Endothelial cell of umbilical vein (primary cell): ENCODE measurements around the gene TPSB2. TPM values are rescaled to one million over a fixed set of nuclear protein-coding genes. Genes with fewer than 3 reads are reported as not detected.

Experiments
- BruUV-seq: library from RNA; stranded (reverse); fragments of 400-500 nt; replicated peaks from 2 replicates; lab custom pipeline; 2021; lab: Mats Ljungman, UMichigan
- CTCF ChIA-PET: fragments of 300-600, 350-600 bp; sonication (Branson Sonifier 250); formaldehyde crosslinking; loops from one replicate; lab custom pipeline; 2021; ENCODE audit warnings: antibody characterized with exemption, inconsistent platforms; lab: Charles Lee
- POLR2A ChIA-PET: fragments of 300-600, 350-600 bp; sonication (Branson Sonifier 250); formaldehyde crosslinking; loops from one replicate; lab custom pipeline; 2021; ENCODE audit warnings: antibody characterized with exemption, inconsistent platforms; lab: Charles Lee
- DNase-seq: peaks from one replicate; pipeline ENCODE4 v3.0.0-alpha.2; 2011; ENCODE audit warnings: low read depth, low spot score
- FAIRE-seq: peaks from 2 replicates; lab custom pipeline; 2011; peaks lifted over from hg19 to GRCh38; lab: Jason Lieb, UNC
- H2AFZ ChIP-seq: 2 replicates; pipeline ENCODE4 v1.6.0; 2012; ENCODE audit warnings: low read depth, low read length, control low read depth, inconsistent platforms
- H3K27ac ChIP-seq: 2 replicates; pipeline ENCODE4 v1.5.1; 2011; ENCODE audit warnings: low read depth, mild to moderate bottlenecking, control low read depth, low read length, moderate library complexity; ENCODE audit not compliant: insufficient read depth
- H3K27me3 ChIP-seq, 2 experiments: 2 replicates each; pipeline versions ENCODE4 v1.6.0 to v1.6.1; 2011; ENCODE audit warnings: low read length in 2 of 2, mixed read lengths in 1 of 2; ENCODE audit not compliant: control insufficient read depth in 2 of 2, insufficient read depth in 2 of 2
- H3K36me3 ChIP-seq, 2 experiments: 2 replicates in 1 of 2; 3 replicates in 1 of 2; pipeline ENCODE4 v1.5.1; 2011; ENCODE audit warnings: low read length in 2 of 2, mild to moderate bottlenecking in 1 of 2, moderate library complexity in 1 of 2; ENCODE audit not compliant: control insufficient read depth in 2 of 2, insufficient read depth in 2 of 2; ENCODE audit errors: extremely low read depth in 1 of 2
- H3K4me1 ChIP-seq: 3 replicates; pipeline ENCODE4 v1.5.1; 2011; ENCODE audit warnings: mild to moderate bottlenecking, low read length; ENCODE audit not compliant: control insufficient read depth, insufficient read depth; ENCODE audit errors: extremely low read depth
- H3K4me2 ChIP-seq: 2 replicates; pipeline ENCODE4 v1.6.1; 2011; ENCODE audit warnings: low read length, control low read depth, mixed read lengths; ENCODE audit not compliant: insufficient read depth
- H3K4me3 ChIP-seq, 3 experiments: fragments of 200-600 bp in 1 of 3; sonication (generic), shearing (Covaris generic) in 1 of 3; replicated peaks in 1 of 3; 2 replicates each; pipeline ENCODE4 v1.5.1; 2011 to 2016; ENCODE audit warnings: control low read depth in 3 of 3, low read length in 3 of 3, mild to moderate bottlenecking in 2 of 3, inconsistent platforms in 1 of 3, low read depth in 1 of 3, moderate library complexity in 1 of 3; ENCODE audit not compliant: insufficient read depth in 1 of 3
- H3K79me2 ChIP-seq: 2 replicates; pipeline ENCODE4 v1.6.0; 2012; ENCODE audit warnings: low read length, inconsistent platforms; ENCODE audit not compliant: control insufficient read depth, insufficient read depth
- H3K9ac ChIP-seq: replicated peaks from 2 replicates; pipeline ENCODE3; 2011; ENCODE audit warnings: low read length, control low read depth; ENCODE audit not compliant: insufficient read depth; ENCODE audit errors: extremely low read depth
- H3K9me1 ChIP-seq: replicated peaks from 3 replicates; pipeline ENCODE4 v1.6.0; 2011; ENCODE audit warnings: mild to moderate bottlenecking, low read length; ENCODE audit not compliant: control insufficient read depth, insufficient read depth; ENCODE audit errors: extremely low read depth
- H3K9me3 ChIP-seq: replicated peaks from 2 replicates; pipeline ENCODE4 v1.5.1; 2012; ENCODE audit warnings: low read length, inconsistent platforms; ENCODE audit not compliant: control insufficient read depth, insufficient read depth
- H4K20me1 ChIP-seq: replicated peaks from 2 replicates; pipeline ENCODE3; 2011; ENCODE audit warnings: mild to moderate bottlenecking, low read length; ENCODE audit not compliant: control insufficient read depth, insufficient read depth; ENCODE audit errors: extremely low read depth
- EZH2 ChIP-seq: IDR thresholded peaks from 2 replicates; pipeline ENCODE4 v1.6.1; 2012; ENCODE audit warnings: borderline replicate concordance, low read depth, mild to moderate bottlenecking, moderate library complexity, low read length, inconsistent platforms; ENCODE audit not compliant: severe bottlenecking
- FOS ChIP-seq: IDR thresholded peaks from 2 replicates; pipeline ENCODE4 v1.6.1; 2011; ENCODE audit warnings: mild to moderate bottlenecking, low read length, moderate library complexity, borderline replicate concordance; ENCODE audit not compliant: insufficient read depth
- GATA2 ChIP-seq: IDR thresholded peaks from 2 replicates; pipeline ENCODE4 v1.7.0; 2011; ENCODE audit warnings: low read depth, mild to moderate bottlenecking, moderate library complexity, mixed read lengths, low read length; ENCODE audit not compliant: insufficient read length, insufficient read depth
- JUN ChIP-seq: IDR thresholded peaks from 2 replicates; pipeline ENCODE4 v1.6.1; 2011; ENCODE audit warnings: borderline replicate concordance, low read depth; ENCODE audit not compliant: insufficient read length, insufficient read depth
- MYC ChIP-seq: IDR thresholded peaks from one replicate; pipeline ENCODE4 v1.6.1; 2011; ENCODE audit warnings: mild to moderate bottlenecking, low read depth, low read length
- POLR2A ChIP-seq: IDR thresholded peaks from 2 replicates; pipeline ENCODE4 v1.6.1; 2012; ENCODE audit warnings: low read depth, mild to moderate bottlenecking, control low read depth, low read length
- POLR2AphosphoS5 ChIP-seq: IDR thresholded peaks from 2 replicates; pipeline ENCODE4 v1.6.1; 2012; ENCODE audit warnings: low read depth, mild to moderate bottlenecking, control low read depth, low read length, moderate library complexity; ENCODE audit not compliant: insufficient read depth
- dilution Hi-C: fragments of 300-500 bp; cut with MboI; formaldehyde crosslinking; loops from one replicate; pipeline ENCODE4 v1.15.0; 2019; ENCODE audit warnings: low sequenced_read_pairs; ENCODE audit not compliant: extremely low pct_ligation_motif_present
- intact Hi-C: fragments of 100-400 bp; cut with micrococcal nuclease; formaldehyde crosslinking; loops from one replicate; pipeline ENCODE4 v1.10.0; 2022
- polyA plus RNA-seq, 4 experiments: library from polyadenylated mRNA; depleted of rRNA in 3 of 4; stranded (reverse) in 3 of 4; unstranded in 1 of 4; fragments of >200 nt; gene quantifications; 2 replicates each; pipeline versions ENCODE4 v1.2.1 to v1.2.3, GENCODE V29; 2011 to 2012; ENCODE audit warnings: missing spikeins in 1 of 4
- total RNA-seq: library from RNA; stranded (reverse); gene quantifications from 2 replicates; pipeline ENCODE4 v1.2.3, GENCODE V29; 2021
- TF ChIP-seq, protein P1 (sequence below), 2 donors: IDR thresholded peaks; 1 replicate in 1 of 2; 2 replicates in 1 of 2; pipeline ENCODE4 v1.5.1; 2011; ENCODE audit warnings: low read length in 2 of 2, mild to moderate bottlenecking in 2 of 2, moderate library complexity in 2 of 2, control low read depth in 1 of 2, inconsistent platforms in 1 of 2, low read depth in 1 of 2; ENCODE audit not compliant: insufficient read depth in 1 of 2; ENCODE audit errors: extremely low read depth in 1 of 2
- TF ChIP-seq, protein P2 (sequence below): IDR thresholded peaks from 2 replicates; pipeline ENCODE4 v1.6.1; 2011; ENCODE audit not compliant: insufficient read depth, insufficient read length

Gene TPSB2
- total and polyA plus RNA-seq, 2 donors (not counting 3 experiments of a cell fraction or from before 2014, with no cell fraction given), result not detected

DNA sequence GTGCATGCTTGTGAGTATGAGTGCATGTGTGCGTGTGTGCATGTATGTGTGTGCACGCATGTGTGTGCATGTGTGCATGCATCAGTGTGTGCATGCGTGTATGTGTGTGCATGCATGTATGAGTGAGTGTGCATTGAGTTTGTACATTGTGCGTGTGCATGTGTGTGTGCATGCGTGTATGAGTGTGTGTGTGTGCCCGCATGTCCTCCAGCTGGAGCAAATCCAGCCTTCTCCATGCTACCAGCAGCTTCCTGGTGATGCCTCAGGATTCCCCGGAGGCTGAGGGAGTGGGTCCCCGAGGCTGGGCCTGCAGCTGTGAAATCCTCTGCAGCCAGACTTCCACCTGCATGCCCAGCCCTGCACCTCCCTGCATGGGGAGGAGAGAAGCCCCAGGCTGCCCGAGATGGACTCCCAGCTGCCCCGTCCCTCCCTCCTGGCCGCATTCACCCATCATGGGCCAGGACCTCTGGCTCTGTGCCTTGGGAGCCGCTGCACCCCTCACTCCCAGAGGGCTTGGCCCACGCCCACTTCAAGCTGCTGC lies 35.2 kb upstream of the TPSB2 start:
- no peaks in the 10 kb centered on the region for H3K9me3 ChIP-seq
- no peak for DNase-seq
- H3K27me3 ChIP-seq, result peaks cover 13 to 14% of the 10 kb centered on the region in 2 experiments
- no peak overlapping the region for H3K27ac ChIP-seq
- H3K36me3 ChIP-seq, result no peaks in the 10 kb centered on the region
- H3K4me2 ChIP-seq, result no peak overlapping the region
- H3K79me2 ChIP-seq, result no peaks in the 10 kb centered on the region
- intact Hi-C loops, result no loop called here
- H3K4me3 ChIP-seq, result no peak overlapping the region
- FAIRE-seq, result no peak
- BruUV-seq, result no TSS peak
- H3K9ac ChIP-seq, result no peak overlapping the region
- no peaks in the 10 kb centered on the region for H4K20me1 ChIP-seq
- no peak overlapping the region for H2AFZ ChIP-seq
- H3K9me1 ChIP-seq, result no peaks in the 10 kb centered on the region
- ChIA-PET CTCF (no interaction called here), POLR2A (no interaction called here)
- H3K4me1 ChIP-seq, result no peaks in the 10 kb centered on the region
- dilution Hi-C loops, result no loop called here
- TF ChIP-seq POLR2AphosphoS5 (no peak), EZH2 (no peak), MYC (no peak), POLR2A (no peak), FOS (no peak), JUN (no peak), GATA2 (no peak)
- TF ChIP-seq, protein P1, sequence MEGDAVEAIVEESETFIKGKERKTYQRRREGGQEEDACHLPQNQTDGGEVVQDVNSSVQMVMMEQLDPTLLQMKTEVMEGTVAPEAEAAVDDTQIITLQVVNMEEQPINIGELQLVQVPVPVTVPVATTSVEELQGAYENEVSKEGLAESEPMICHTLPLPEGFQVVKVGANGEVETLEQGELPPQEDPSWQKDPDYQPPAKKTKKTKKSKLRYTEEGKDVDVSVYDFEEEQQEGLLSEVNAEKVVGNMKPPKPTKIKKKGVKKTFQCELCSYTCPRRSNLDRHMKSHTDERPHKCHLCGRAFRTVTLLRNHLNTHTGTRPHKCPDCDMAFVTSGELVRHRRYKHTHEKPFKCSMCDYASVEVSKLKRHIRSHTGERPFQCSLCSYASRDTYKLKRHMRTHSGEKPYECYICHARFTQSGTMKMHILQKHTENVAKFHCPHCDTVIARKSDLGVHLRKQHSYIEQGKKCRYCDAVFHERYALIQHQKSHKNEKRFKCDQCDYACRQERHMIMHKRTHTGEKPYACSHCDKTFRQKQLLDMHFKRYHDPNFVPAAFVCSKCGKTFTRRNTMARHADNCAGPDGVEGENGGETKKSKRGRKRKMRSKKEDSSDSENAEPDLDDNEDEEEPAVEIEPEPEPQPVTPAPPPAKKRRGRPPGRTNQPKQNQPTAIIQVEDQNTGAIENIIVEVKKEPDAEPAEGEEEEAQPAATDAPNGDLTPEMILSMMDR (IDR thresholded peaks at IDR 0.05; ENCODE audit: extremely low read depth in 1 of 2, insufficient read depth in 1 of 2, low read depth in 1 of 2, low read length in 2 of 2), result no peak
- TF ChIP-seq, protein P2, sequence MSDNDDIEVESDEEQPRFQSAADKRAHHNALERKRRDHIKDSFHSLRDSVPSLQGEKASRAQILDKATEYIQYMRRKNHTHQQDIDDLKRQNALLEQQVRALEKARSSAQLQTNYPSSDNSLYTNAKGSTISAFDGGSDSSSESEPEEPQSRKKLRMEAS, result no peak
